22Rv1 (cell line): ENCODE data around the gene ACKR3.

Experiments
- CTCF ChIP-seq: fragments of 450-650 bp; IDR thresholded peaks from 2 replicates; pipeline ENCODE4 v1.5.1; 2017; ENCODE audit warnings: mild to moderate bottlenecking
- ZFX ChIP-seq: fragments of 450-650 bp; IDR thresholded peaks from 2 replicates; pipeline ENCODE4 v1.6.1; 2017; ENCODE audit warnings: antibody characterized with exemption, borderline replicate concordance

GRCh38 chr2:236614551-236614950, 44.9 kb downstream of the ACKR3 start:
- TF ChIP-seq CTCF, result no peak
- TF ChIP-seq ZFX, result no peak
